Measurements from ENCODE around the gene TMBIM1. TPM values are rescaled to one million over a fixed set of nuclear protein-coding genes. Genes with fewer than 3 reads are reported as not detected.

The TMBIM1 gene
- total RNA-seq, 1 donor from 2014 or later = 300 TPM

- ATAC-seq (no peak), DNase-seq (no peak)
- Histone ChIP-seq H3K9me3 (no peaks in the 10 kb centered on the region), H3K36me3 (peaks cover 59% of the 10 kb centered on the region), H3K27me3 (ENCODE audit: low read depth) (no peaks in the 10 kb centered on the region), H3K4me3 (no peak overlapping the region), H3K27ac (peak overlapping the region; percentile 59), H3K4me1 (peaks cover 48% of the 10 kb centered on the region)
- TF ChIP-seq CTCF (IDR thresholded peaks at IDR 0.05) = no peak
- intact Hi-C loops (cut with DNase I) = no loop called here
These were observed 20.3 kb downstream of the TMBIM1 start for GRCh38 chr2:218271865-218272530.

DNA sequence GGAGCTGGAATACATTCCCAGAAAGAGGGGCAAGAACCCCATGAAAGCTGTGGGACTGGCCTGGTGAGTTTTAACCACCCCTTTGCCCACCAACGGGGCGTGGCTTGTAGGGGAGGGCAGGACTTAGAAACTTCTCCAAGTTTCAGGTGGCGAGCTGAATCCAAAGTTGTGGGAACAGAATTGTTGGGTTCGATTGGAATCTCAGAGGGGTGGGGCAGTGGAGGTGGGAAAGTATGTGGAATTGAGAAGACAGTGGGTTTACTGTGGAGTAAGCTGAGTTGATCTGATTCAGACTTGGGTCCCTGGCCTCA lies 20.9 kb downstream of the TMBIM1 start:
- H3K27ac ChIP-seq = no peak overlapping the region
- intact Hi-C loops (cut with DNase I) = no loop called here
- DNase-seq (no peak), ATAC-seq (no peak)
- H3K27me3 ChIP-seq (ENCODE audit: low read depth) = no peaks in the 10 kb centered on the region
- H3K9me3 ChIP-seq = no peaks in the 10 kb centered on the region
- peaks cover 59% of the 10 kb centered on the region for H3K36me3 ChIP-seq
- H3K4me3 ChIP-seq = peak overlapping the region; percentile 78
- H3K4me1 ChIP-seq = peaks cover 48% of the 10 kb centered on the region
- no peak for TF ChIP-seq CTCF (IDR thresholded peaks at IDR 0.05)

- peaks cover 59% of the 10 kb centered on the region for H3K36me3 ChIP-seq
- DNase-seq (no peak), ATAC-seq (no peak)
- intact Hi-C loops (cut with DNase I) = no loop called here
- peak overlapping the region; percentile 78 for H3K4me3 ChIP-seq
- H3K27ac ChIP-seq = peak overlapping the region; percentile 68
- H3K27me3 ChIP-seq (ENCODE audit: low read depth) = no peaks in the 10 kb centered on the region
- peaks cover 48% of the 10 kb centered on the region for H3K4me1 ChIP-seq
- H3K9me3 ChIP-seq = no peaks in the 10 kb centered on the region
- TF ChIP-seq CTCF (IDR thresholded peaks at IDR 0.05) = no peak
These were observed 21.4 kb downstream of the TMBIM1 start for GRCh38 chr2:218270721-218271486.

- H3K27me3 ChIP-seq (ENCODE audit: low read depth) = no peaks in the 10 kb centered on the region
- no peaks in the 10 kb centered on the region for H3K9me3 ChIP-seq
- peak within 1 kb of the TSS; percentile 78 for H3K4me3 ChIP-seq
- peaks cover 59% of the 10 kb centered on the region for H3K36me3 ChIP-seq
- intact Hi-C loops (cut with DNase I) = no loop called here
- DNase-seq (peak; percentile 100), ATAC-seq (peak; percentile 95 to 96)
- peak within 1 kb of the TSS; percentile 75 for H3K27ac ChIP-seq
- TF ChIP-seq CTCF (IDR thresholded peaks at IDR 0.05) = peak; percentile 26
- H3K4me1 ChIP-seq = peaks cover 48% of the 10 kb centered on the region
These were observed 22.2 kb downstream of the TMBIM1 start, which contains the start of the genes AAMP and PNKD for GRCh38 chr2:218269900-218270720. AAMP (minus strand) TSS chr2:218270137; CDS start chr2:218270086, 51 bp downstream. PNKD (plus strand) TSS chr2:218270519; CDS start chr2:218270536, 17 bp downstream.

- H3K4me3 ChIP-seq = no peak overlapping the region
- no peaks in the 10 kb centered on the region for H3K27me3 ChIP-seq (ENCODE audit: low read depth)
- peaks cover 59% of the 10 kb centered on the region for H3K4me1 ChIP-seq
- no peak for TF ChIP-seq CTCF (IDR thresholded peaks at IDR 0.05)
- H3K27ac ChIP-seq = no peak overlapping the region
- peaks cover 63% of the 10 kb centered on the region for H3K36me3 ChIP-seq
- ATAC-seq (no peak), DNase-seq (no peak)
- intact Hi-C loops (cut with DNase I) = no loop called here
- H3K9me3 ChIP-seq = no peaks in the 10 kb centered on the region
These were observed 25.0 kb downstream of the TMBIM1 start for GRCh38 chr2:218267259-218267658.

All from lower lobe of right lung (tissue), 2 donors.